Fibroblast of villous mesenchyme (primary cell): Measurements from ENCODE around the gene PHF2. TPM values are rescaled to one million over a fixed set of nuclear protein-coding genes. Genes with fewer than 3 reads are reported as not detected.

ENCODE experiments used
- DNase-seq: peaks from one replicate; pipeline ENCODE4 v3.0.0-alpha.2; 2010; ENCODE audit warnings: low read depth
- H3K4me3 ChIP-seq: 2 replicates; pipeline ENCODE4 v1.5.1; 2011; ENCODE audit warnings: low read depth, mild to moderate bottlenecking, low read length
- total RNA-seq: library from RNA; depleted of rRNA; stranded (reverse); fragments of >200 nt; gene quantifications from 2 replicates; pipeline ENCODE4 v1.2.3, GENCODE V29; 2012
- TF ChIP-seq, protein P1 (sequence below): IDR thresholded peaks from 2 replicates; pipeline ENCODE4 v1.5.1; 2012; ENCODE audit warnings: low read depth, mild to moderate bottlenecking, low read length; ENCODE audit not compliant: insufficient read depth

The PHF2 gene
- total RNA-seq, 1 donor: 15.5 TPM

DNA sequence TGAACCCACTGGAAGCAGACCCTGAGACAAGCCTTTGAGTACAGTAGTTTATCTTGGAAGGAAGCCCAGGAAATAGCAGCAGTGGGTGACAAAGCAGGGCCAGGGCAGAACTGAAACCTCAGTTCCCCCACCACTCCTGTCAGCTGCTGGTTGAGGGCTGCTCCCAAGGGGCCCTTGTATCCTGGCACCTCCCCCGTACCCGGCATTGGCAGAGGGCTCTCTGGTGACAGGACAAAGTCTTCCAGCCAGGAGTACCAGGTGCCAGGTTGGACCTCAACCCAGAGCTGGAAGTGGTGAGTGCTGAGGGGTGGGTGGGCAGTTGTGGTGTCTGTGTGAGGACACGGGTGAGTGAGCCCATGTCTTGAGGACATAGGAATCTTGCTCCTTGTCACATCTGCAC, 123.3 kb downstream of the PHF2 start:
- TF ChIP-seq, protein P1, sequence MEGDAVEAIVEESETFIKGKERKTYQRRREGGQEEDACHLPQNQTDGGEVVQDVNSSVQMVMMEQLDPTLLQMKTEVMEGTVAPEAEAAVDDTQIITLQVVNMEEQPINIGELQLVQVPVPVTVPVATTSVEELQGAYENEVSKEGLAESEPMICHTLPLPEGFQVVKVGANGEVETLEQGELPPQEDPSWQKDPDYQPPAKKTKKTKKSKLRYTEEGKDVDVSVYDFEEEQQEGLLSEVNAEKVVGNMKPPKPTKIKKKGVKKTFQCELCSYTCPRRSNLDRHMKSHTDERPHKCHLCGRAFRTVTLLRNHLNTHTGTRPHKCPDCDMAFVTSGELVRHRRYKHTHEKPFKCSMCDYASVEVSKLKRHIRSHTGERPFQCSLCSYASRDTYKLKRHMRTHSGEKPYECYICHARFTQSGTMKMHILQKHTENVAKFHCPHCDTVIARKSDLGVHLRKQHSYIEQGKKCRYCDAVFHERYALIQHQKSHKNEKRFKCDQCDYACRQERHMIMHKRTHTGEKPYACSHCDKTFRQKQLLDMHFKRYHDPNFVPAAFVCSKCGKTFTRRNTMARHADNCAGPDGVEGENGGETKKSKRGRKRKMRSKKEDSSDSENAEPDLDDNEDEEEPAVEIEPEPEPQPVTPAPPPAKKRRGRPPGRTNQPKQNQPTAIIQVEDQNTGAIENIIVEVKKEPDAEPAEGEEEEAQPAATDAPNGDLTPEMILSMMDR: no peak
- no peak overlapping the region for H3K4me3 ChIP-seq
- no peak for DNase-seq

DNA sequence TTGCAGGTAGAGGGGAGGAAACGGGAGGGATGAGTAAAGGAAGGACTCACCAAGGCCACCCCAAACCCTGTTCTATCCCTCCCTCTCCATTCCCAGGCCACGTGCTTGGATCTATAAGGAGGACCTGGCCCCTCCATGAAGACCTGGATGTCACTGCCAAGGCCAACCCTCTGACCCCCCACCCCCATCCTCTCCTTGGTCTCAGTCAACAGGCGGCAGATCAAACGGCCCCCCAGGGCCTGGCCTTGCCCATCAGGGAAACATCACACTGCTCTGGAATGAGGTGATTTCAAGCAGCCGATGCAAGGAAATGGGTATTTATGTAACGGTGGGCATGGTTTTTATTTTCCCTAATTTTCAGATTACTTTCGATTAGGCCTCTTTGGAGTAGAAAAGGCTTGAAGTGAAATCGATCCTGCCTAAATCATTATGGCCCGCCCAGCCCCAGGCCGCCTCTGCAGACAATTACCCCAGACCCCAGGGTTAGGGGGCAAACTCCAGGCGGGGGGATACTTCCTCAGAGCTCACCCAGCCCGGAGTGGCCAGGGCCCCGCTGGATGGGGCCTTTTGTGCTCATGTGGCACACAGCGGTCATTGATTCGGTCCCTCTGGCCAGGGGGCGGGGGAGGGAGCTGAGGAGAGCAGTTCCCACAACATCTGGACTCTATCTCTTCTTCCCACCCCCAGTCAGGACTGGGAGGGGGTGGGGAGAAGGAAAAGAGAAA, 125.3 kb downstream of the PHF2 start:
- TF ChIP-seq, protein P1: no peak
- DNase-seq: no peak
- H3K4me3 ChIP-seq: no peak overlapping the region

DNA sequence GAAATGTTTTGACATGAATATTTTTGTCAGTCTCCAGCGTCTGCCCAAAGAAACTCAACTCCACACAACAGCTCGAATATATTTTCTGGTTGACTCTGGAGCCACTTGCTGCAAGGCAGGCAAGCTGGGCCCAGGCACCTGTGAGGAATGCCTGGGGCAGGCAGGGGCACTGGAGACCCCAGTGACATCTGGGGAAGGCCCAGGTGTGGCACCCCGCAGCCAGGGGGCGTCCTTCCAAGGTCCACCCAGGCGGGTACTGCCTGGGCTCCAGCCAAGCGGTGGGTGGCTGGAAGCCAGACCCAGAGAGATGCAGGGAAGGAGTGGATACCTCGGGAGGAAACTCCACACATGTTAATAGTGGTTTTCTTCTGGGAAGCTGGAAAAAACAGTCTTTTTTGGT, 125.9 kb downstream of the PHF2 start:
- TF ChIP-seq, protein P1: no peak
- H3K4me3 ChIP-seq: no peak overlapping the region
- DNase-seq: no peak

DNA sequence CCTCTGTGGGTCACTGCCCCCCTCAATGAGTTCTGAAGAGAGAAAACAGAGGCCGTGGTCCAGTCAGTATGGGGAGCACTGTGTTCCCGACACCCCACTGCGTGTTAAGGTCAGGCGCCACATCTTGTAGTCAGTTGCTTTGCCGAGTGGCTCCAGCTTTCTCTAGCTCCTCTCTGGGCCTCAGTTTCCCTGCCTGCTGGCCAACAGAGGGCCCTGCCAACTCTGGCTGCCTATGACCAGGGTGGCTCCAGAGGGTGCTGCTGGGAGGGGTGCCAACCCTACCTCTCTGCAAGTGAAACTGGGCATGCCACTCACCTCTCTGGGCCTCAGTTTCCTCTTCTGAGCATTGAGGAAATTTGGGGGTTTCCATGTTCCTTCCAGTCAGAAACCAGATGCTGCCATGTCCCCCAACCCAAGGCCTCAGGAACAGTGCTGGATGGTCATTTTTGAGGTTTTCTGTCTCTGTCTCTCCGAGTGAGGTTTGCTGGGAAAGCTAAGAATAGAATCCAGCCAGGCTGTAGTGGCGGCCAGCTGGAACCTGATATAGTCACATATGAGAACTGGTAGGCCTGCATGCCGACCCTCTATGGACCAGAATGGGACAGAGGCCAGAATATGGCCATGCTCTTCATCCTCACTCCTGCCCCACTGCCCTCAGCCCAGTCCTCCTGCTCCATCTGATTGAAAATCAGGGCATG, 132.1 kb downstream of the PHF2 start:
- TF ChIP-seq, protein P1: no peak
- no peak overlapping the region for H3K4me3 ChIP-seq
- DNase-seq: no peak

DNA sequence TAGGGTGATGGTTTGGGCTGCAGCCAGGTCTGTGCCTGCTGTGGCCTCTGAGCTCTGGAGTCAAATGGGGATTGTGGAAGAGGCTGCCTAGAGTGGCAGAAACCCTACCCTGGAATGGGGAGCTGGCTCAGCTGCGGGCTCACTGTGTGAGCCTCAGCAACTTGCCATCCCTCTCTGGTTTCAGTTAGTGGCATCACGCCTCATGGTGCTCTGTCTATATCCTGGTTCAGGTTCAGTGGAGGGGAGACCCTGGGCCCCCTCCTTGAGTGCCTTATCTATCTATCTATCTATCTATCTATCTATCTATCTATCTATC, 132.6 kb downstream of the PHF2 start:
- TF ChIP-seq, protein P1: no peak
- no peak overlapping the region for H3K4me3 ChIP-seq
- DNase-seq: no peak

DNA sequence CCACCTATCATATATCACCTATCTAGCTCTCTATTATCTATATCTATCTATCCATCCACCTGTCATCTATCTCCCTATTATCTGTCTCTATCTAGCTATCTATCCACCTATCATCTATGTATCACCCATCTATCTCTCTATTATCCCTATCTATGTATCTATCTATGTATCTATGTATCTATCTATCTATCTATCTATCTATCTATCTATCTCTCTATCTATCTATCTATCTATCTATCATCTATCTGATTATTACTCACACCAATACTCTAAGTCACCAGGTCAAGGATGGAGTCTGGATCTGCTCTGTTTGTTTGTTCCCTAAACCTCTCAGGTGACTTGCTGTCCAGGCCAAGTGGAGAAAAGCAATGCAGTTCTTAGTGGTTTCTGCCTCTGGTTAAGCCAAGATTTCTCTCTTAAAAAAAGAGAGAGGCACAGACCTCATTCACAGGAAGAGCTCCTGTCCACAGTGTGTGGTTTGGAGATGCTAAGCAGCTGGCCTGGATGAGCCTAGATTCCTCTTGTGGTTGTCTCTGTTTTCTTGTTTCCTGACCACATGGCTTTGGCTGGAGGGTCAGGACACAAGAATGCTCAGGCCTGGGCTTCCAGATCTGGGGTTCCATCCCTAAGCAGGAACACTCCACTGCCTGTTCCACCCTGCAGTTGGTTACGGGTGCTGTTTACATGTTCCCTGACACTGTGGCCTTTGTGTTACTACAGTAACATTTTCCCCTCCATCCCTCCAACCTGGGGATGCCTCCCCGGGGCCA, 133.4 kb downstream of the PHF2 start:
- TF ChIP-seq, protein P1: no peak
- H3K4me3 ChIP-seq: no peak overlapping the region
- DNase-seq: peak; percentile 73
